Activated naive CD8-positive, alpha-beta T cell (primary cell): ENCODE data around the gene TMEM248.
A peak's percentile ranks its signal among the peaks of the same experiment; 100 is the strongest.

ENCODE experiments used
- H3K27ac Mint-ChIP-seq: one replicate; pipeline ENCODE4 v1.8.0; 2021; ENCODE audit warnings: mixed read lengths
- H3K27me3 Mint-ChIP-seq: one replicate; pipeline ENCODE4 v1.8.0; 2021; ENCODE audit warnings: mixed read lengths
- H3K36me3 Mint-ChIP-seq: one replicate; pipeline ENCODE4 v1.8.0; 2021; ENCODE audit warnings: mixed read lengths
- H3K4me1 Mint-ChIP-seq: one replicate; pipeline ENCODE4 v1.8.0; 2021; ENCODE audit warnings: low read depth, mixed read lengths
- H3K4me3 Mint-ChIP-seq: one replicate; pipeline ENCODE4 v1.8.0; 2021; ENCODE audit warnings: mild to moderate bottlenecking, mixed read lengths
- H3K9me3 Mint-ChIP-seq: one replicate; pipeline ENCODE4 v1.8.0; 2021; ENCODE audit warnings: low read depth, mixed read lengths

Gene TMEM248

DNA sequence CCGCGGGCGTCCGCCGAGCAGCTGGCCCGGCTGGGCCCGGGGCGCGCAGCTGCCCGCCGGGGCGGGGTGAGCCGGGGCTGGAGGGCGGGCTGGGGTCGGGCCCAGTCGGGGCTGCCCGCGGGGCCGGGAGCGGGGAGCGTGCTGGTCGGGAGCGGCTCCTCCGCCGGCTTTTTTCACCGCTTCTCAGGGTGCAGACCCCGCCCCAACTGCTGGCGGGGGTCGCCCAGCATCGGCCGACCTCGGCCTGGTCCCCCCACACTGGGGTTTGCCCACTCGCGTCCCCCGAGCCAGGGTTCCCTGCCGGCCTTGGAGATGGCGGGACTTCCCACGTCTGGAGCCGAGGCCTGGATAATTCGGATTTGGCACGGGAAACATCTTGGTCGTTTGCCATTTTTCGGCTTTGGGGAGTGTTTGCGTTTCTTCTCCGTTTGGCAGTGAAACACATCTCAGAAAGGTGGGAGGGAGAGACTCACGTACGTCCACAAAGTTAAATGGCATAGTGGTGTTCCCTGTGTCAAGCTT, 432 bp downstream of the TMEM248 start:
- H3K9me3 Mint-ChIP-seq: no peaks in the 10 kb centered on the region
- H3K36me3 Mint-ChIP-seq: peaks cover 9% of the 10 kb centered on the region
- H3K27ac Mint-ChIP-seq: peak overlapping the region; percentile 97
- peaks cover 42% of the 10 kb centered on the region for H3K4me1 Mint-ChIP-seq
- peak overlapping the region; percentile 98 for H3K4me3 Mint-ChIP-seq
- no peaks in the 10 kb centered on the region for H3K27me3 Mint-ChIP-seq

- Mint-ChIP-seq H3K9me3 (no peaks in the 10 kb centered on the region), H3K27ac (peak overlapping the region; percentile 97), H3K27me3 (no peaks in the 10 kb centered on the region), H3K4me1 (peaks cover 46% of the 10 kb centered on the region), H3K4me3 (peak overlapping the region; percentile 98), H3K36me3 (peaks cover 9% of the 10 kb centered on the region)
These were observed 977 bp downstream of the TMEM248 start for GRCh38 chr7:66921918-66922486.

GRCh38 chr7:66925255-66925654, 4.2 kb downstream of the TMEM248 start:
- H3K36me3 Mint-ChIP-seq: peaks cover 11% of the 10 kb centered on the region
- H3K27ac Mint-ChIP-seq: peak overlapping the region; percentile 3
- H3K4me3 Mint-ChIP-seq: peak overlapping the region; percentile 31
- H3K4me1 Mint-ChIP-seq: peaks cover 69% of the 10 kb centered on the region
- H3K9me3 Mint-ChIP-seq: no peaks in the 10 kb centered on the region
- no peaks in the 10 kb centered on the region for H3K27me3 Mint-ChIP-seq

DNA sequence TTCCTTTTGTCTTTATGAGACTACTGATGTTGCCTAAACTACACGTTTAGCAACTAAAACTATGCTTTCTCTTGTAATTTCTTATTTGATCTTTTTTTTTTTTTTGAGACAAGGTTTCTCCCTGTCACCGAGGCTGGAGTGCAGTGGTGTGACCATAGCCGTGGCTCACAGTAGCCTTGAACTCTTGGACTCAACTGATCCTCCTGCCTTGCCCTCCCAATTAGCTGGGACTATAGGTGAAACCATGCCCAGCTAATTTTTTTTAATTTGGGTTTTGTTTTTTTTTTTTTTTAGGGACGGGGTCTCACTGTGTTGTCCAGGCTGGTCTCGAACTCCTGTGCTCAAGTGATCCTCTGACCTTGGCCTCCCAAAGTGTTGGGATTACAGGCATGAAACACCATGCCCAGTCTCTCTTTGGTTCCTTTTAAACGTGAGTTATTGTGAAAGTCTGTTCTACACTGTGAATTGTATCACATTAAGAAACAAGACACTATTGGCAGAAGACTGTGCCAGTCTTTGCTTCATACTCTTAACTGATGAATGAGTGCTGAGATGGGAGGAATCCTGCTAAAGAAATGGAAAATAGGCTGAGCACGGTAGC, 6.4 kb downstream of the TMEM248 start:
- peak overlapping the region; percentile 64 for H3K27ac Mint-ChIP-seq
- H3K36me3 Mint-ChIP-seq: peaks cover 7% of the 10 kb centered on the region
- no peaks in the 10 kb centered on the region for H3K27me3 Mint-ChIP-seq
- peaks cover 77% of the 10 kb centered on the region for H3K4me1 Mint-ChIP-seq
- H3K9me3 Mint-ChIP-seq: no peaks in the 10 kb centered on the region
- peak overlapping the region; percentile 8 for H3K4me3 Mint-ChIP-seq

DNA sequence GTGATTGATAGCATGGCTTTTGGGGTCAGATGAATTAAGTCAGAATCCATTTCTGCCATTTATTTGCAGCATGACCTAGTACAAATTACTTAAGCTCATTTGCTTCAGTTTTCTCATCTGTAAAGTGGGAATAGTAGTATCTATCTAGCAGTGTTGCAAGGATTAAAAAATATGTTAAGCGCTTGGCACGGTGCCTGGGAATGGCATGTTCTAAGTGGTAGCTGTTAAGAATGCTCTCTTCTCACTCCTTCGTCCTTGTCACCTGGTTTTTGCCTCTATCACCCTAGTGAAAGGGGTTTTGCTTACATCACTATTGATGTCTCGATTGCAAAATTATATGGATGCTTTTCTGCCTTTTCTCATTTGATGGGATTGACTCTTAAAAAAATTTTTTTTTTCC, 7.4 kb downstream of the TMEM248 start:
- Mint-ChIP-seq H3K9me3 (no peaks in the 10 kb centered on the region), H3K4me3 (peak overlapping the region; percentile 39), H3K27ac (peak overlapping the region; percentile 18), H3K36me3 (peaks cover 7% of the 10 kb centered on the region), H3K4me1 (peaks cover 80% of the 10 kb centered on the region), H3K27me3 (no peaks in the 10 kb centered on the region)

GRCh38 chr7:66929165-66929564, 8.1 kb downstream of the TMEM248 start:
- peaks cover 79% of the 10 kb centered on the region for H3K4me1 Mint-ChIP-seq
- H3K9me3 Mint-ChIP-seq: no peaks in the 10 kb centered on the region
- peak overlapping the region; percentile 40 for H3K4me3 Mint-ChIP-seq
- peak overlapping the region; percentile 75 for H3K27ac Mint-ChIP-seq
- H3K27me3 Mint-ChIP-seq: no peaks in the 10 kb centered on the region
- H3K36me3 Mint-ChIP-seq: peaks cover 9% of the 10 kb centered on the region

DNA sequence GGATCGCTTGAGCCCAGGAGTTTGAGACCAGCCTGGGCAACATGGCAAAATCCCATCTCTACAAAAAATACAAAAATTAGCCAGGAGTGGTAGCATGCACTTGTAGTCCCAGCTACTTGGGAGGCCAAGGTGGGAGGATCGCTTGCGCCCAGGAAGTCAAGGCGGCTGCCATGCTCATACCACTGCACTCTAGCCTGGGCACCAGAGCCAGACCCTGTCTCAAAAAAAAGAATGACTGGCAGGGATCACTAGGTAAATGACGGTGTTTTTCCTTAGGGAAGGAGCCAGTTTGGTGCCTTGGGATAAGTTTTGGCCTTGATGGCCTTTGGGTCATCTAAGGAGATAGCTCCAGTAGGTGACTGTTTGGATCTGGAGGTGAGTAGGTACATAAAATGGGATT, 8.9 kb downstream of the TMEM248 start:
- H3K4me3 Mint-ChIP-seq: no peak overlapping the region
- H3K4me1 Mint-ChIP-seq: peaks cover 82% of the 10 kb centered on the region
- H3K36me3 Mint-ChIP-seq: peaks cover 9% of the 10 kb centered on the region
- H3K27ac Mint-ChIP-seq: no peak overlapping the region
- no peaks in the 10 kb centered on the region for H3K9me3 Mint-ChIP-seq
- H3K27me3 Mint-ChIP-seq: no peaks in the 10 kb centered on the region

DNA sequence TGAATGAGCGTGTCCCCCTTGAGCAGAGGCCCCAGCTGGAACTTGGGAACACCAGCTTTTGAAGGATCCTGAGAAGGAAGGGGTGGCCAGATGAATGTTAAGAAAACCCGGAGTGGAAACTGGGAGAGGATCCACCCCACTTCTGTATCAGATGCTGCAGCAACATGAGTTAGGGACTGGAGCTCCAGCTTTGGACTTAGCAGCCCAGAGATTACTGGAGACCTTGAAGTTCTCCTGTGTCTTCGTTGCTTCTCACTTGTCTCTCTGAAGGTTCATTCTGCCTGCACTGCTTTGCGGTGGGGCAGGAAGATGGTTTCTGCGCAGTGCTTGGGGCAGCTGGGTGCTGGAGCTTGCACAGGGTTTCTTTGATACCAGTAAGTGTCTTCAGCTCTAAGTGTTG, 9.3 kb downstream of the TMEM248 start:
- Mint-ChIP-seq H3K4me1 (peaks cover 78% of the 10 kb centered on the region), H3K9me3 (no peaks in the 10 kb centered on the region), H3K27me3 (no peaks in the 10 kb centered on the region), H3K27ac (peak overlapping the region; percentile 46), H3K36me3 (peaks cover 8% of the 10 kb centered on the region), H3K4me3 (peak overlapping the region; percentile 42)

- peaks cover 5% of the 10 kb centered on the region for H3K9me3 Mint-ChIP-seq
- H3K36me3 Mint-ChIP-seq: peaks cover 14% of the 10 kb centered on the region
- H3K4me1 Mint-ChIP-seq: peaks cover 82% of the 10 kb centered on the region
- peak overlapping the region; percentile 52 for H3K4me3 Mint-ChIP-seq
- H3K27me3 Mint-ChIP-seq: no peaks in the 10 kb centered on the region
- H3K27ac Mint-ChIP-seq: peak overlapping the region; percentile 61
These were observed 12.4 kb downstream of the TMEM248 start for GRCh38 chr7:66933469-66933868.

- peaks cover 12% of the 10 kb centered on the region for H3K36me3 Mint-ChIP-seq
These were observed 16.9 kb downstream of the TMEM248 start for GRCh38 chr7:66937940-66938339.

GRCh38 chr7:66939325-66939724, 18.3 kb downstream of the TMEM248 start:
- peaks cover 44% of the 10 kb centered on the region for H3K4me1 Mint-ChIP-seq
- H3K9me3 Mint-ChIP-seq: peaks cover 5% of the 10 kb centered on the region
- peaks cover 10% of the 10 kb centered on the region for H3K36me3 Mint-ChIP-seq
- H3K27me3 Mint-ChIP-seq: no peaks in the 10 kb centered on the region
- peak overlapping the region; percentile 64 for H3K27ac Mint-ChIP-seq
- no peak overlapping the region for H3K4me3 Mint-ChIP-seq

More at GRCh38 chr7:66937940-66938339, 16.9 kb downstream of the TMEM248 start:
- Mint-ChIP-seq H3K4me1 (peaks cover 54% of the 10 kb centered on the region), H3K27me3 (no peaks in the 10 kb centered on the region), H3K9me3 (peaks cover 5% of the 10 kb centered on the region), H3K4me3 (no peak overlapping the region), H3K27ac (peak overlapping the region; percentile 69)

DNA sequence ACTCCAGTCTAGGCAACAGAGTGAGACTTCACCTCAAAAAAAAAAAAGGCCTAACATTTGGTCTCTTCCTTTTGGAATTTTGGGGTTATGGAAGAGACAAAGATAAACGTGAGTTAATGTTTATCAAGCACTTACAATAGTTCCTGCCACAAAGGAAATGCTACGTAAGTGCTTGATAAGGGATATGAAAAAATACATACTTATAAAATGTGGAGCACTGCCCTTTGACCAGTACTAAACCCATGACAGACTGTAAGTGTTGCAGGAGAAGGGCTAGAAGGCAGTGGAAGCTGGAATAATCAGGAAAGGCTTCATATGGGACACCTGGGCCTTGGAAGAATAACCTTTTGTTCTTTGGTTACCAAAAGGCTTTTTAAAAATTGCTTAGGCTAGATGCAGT, 25.5 kb downstream of the TMEM248 start:
- H3K27ac Mint-ChIP-seq: no peak overlapping the region
- no peaks in the 10 kb centered on the region for H3K9me3 Mint-ChIP-seq
- no peaks in the 10 kb centered on the region for H3K36me3 Mint-ChIP-seq
- H3K27me3 Mint-ChIP-seq: no peaks in the 10 kb centered on the region
- H3K4me1 Mint-ChIP-seq: peaks cover 3% of the 10 kb centered on the region
- no peak overlapping the region for H3K4me3 Mint-ChIP-seq

GRCh38 chr7:66948480-66949109, 27.6 kb downstream of the TMEM248 start:
- H3K4me1 Mint-ChIP-seq: no peaks in the 10 kb centered on the region
- no peaks in the 10 kb centered on the region for H3K27me3 Mint-ChIP-seq
- no peaks in the 10 kb centered on the region for H3K9me3 Mint-ChIP-seq
- H3K27ac Mint-ChIP-seq: no peak overlapping the region
- H3K4me3 Mint-ChIP-seq: no peak overlapping the region
- H3K36me3 Mint-ChIP-seq: no peaks in the 10 kb centered on the region

DNA sequence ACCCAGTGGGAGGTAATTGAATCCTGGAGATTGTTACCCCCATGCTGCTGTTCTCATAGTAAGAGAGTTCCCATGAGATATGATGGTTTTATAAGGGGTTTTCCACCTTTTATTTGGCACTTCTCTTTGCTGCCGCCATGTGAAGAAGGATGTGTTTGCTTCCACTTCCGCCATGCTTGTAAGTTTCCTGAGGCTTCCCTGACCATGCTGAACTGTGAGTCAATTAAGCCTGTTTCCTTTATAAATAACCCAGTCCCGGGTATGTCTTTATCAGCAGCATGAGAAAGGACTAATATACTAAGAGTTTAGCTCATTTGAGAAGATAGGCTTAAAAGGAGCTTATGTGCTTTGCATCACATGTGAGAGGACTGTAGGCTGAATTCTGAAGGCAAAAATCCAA, 29.3 kb downstream of the TMEM248 start:
- no peak overlapping the region for H3K4me3 Mint-ChIP-seq
- H3K36me3 Mint-ChIP-seq: no peaks in the 10 kb centered on the region
- no peaks in the 10 kb centered on the region for H3K4me1 Mint-ChIP-seq
- H3K27ac Mint-ChIP-seq: no peak overlapping the region
- no peaks in the 10 kb centered on the region for H3K27me3 Mint-ChIP-seq
- no peaks in the 10 kb centered on the region for H3K9me3 Mint-ChIP-seq

DNA sequence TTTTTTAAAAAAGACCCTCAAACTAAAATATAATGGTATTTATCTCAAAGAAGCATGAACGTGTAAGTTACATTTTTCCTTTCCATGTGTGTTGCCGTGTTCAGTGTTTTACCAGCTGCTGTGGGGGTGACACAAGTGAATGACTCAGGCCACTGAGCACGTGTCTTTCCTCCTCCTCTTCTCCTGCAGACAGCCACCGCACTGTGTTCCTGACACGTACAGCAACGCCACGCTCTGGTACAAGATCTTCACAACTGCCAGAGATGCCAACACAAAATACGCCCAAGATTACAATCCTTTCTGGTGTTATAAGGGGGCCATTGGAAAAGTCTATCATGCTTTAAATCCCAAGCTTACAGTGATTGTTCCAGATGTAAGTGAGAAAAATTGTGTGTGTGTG, 29.7 kb downstream of the TMEM248 start:
- Mint-ChIP-seq H3K36me3 (no peaks in the 10 kb centered on the region), H3K9me3 (no peaks in the 10 kb centered on the region), H3K4me3 (no peak overlapping the region), H3K27ac (no peak overlapping the region), H3K4me1 (no peaks in the 10 kb centered on the region), H3K27me3 (no peaks in the 10 kb centered on the region)
